ENCODE results near the gene NPM1. TPM values are rescaled to one million over a fixed set of nuclear protein-coding genes. Genes with fewer than 3 reads are reported as not detected.
"Not testable (repeated sequence)": the region's sequence is repeated elsewhere in the genome, so short reads cannot be mapped to it uniquely, and the experiment has no call there.

NPM1 gene
- total RNA-seq, 3 donors from 2014 or later: 404 to 623 (median 596) TPM

DNA sequence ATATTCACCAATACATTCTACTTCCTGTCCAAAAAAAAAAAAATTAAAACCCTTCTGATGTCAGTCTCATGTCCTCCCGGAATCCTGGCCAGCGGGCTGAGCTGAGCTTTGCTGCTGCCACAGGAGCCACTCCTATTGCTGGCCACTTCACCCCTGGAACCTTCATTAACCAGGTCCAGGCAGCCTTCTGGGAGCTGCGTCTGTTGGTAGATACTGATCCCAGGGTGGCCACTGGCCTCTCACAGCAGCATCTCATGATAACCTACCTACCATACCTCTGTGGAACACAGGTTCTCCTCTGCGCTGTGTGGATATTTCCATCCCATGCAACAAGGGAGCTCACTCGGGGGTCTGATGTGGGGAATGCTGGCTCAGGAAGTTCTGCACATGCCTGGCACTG lies 21.0 kb upstream of the NPM1 start:
- H3K9me3 ChIP-seq: no peaks in the 10 kb centered on the region
- ATAC-seq (no peak), DNase-seq (no peak)
- H3K4me3 ChIP-seq: no peak overlapping the region
- intact Hi-C loops (cut with DNase I, micrococcal nuclease): no loop called here
- no peaks in the 10 kb centered on the region for H3K4me1 ChIP-seq (ENCODE audit: low read depth)
- no peaks in the 10 kb centered on the region for H3K36me3 ChIP-seq (ENCODE audit: low read depth)
- TF ChIP-seq, protein P1, sequence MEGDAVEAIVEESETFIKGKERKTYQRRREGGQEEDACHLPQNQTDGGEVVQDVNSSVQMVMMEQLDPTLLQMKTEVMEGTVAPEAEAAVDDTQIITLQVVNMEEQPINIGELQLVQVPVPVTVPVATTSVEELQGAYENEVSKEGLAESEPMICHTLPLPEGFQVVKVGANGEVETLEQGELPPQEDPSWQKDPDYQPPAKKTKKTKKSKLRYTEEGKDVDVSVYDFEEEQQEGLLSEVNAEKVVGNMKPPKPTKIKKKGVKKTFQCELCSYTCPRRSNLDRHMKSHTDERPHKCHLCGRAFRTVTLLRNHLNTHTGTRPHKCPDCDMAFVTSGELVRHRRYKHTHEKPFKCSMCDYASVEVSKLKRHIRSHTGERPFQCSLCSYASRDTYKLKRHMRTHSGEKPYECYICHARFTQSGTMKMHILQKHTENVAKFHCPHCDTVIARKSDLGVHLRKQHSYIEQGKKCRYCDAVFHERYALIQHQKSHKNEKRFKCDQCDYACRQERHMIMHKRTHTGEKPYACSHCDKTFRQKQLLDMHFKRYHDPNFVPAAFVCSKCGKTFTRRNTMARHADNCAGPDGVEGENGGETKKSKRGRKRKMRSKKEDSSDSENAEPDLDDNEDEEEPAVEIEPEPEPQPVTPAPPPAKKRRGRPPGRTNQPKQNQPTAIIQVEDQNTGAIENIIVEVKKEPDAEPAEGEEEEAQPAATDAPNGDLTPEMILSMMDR (IDR thresholded peaks at IDR 0.05): no peak

DNA sequence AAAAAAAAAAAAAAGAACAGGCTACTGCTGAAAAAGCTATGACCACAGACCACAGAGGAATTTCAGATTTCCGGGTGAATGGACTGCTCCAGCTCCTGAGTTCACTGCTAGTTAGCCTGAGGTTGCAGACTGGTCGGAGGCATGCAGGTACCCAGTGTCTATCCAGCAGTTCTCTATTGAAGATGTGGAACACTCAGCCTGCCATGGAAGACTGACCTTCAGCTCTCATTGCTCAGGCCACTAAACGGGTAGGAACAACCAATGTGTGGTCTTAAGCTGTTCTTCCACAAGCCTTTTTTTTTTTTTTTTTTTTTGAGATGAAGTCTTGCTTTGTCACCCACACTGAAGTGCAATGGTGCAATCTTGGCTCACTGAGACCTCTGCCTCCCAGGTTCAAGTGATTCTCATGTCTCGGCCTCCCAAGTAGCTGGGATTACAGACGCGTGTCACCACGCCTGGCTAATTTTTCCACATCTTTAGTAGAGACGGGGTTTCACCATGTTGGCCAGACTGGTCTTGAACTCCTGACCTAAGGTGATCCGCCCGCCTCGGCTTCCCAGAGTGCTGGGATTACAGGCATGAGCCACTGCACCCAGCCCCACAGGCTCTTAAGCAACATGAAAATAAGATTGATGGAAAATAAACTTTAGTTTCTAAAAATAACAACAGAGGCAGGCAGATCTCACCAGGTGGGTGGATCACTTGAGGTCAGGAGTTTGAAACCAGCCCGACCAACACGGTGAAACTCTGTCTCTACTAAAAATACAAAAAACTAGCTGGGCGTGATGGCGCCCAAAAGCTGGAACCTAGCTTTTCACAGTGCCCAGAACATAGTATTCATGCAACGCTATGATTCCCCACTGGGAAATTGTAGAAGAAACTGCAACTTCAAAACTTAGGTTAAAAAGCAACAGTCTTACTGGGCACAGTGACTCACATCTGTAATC lies 20.0 kb upstream of the NPM1 start:
- DNase-seq: no peak
- TF ChIP-seq, protein P1 (IDR thresholded peaks at IDR 0.05): no peak
- no peak for ATAC-seq
- H3K36me3 ChIP-seq (ENCODE audit: low read depth): no peaks in the 10 kb centered on the region
- H3K9me3 ChIP-seq: no peaks in the 10 kb centered on the region
- intact Hi-C loops (cut with DNase I, micrococcal nuclease): no loop called here
- no peak overlapping the region for H3K4me3 ChIP-seq
- no peaks in the 10 kb centered on the region for H3K4me1 ChIP-seq (ENCODE audit: low read depth)

DNA sequence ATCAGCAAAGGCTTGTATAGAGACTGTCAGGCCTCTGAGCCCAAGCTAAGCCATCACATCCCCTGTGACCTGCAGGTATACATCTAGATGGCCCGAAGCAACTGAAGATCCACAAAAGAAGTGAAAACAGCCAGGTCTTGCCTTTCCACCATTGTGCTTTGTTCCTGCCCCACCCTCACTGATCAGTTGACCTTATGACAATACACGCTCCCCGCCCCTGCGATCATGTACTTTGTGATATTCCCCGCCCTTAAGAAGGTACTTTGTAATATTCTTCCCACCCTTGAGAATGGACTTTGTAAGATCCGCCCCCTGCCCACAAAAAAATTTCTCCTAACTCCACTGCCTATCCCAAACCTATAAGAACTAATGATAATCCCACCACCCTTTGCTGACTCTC lies 18.6 kb upstream of the NPM1 start:
- DNase-seq: peak in 2 of 3 donors; percentile 31 to 42
- ATAC-seq: peak; percentile 56
- no peaks in the 10 kb centered on the region for H3K36me3 ChIP-seq (ENCODE audit: low read depth)
- no peaks in the 10 kb centered on the region for H3K9me3 ChIP-seq
- TF ChIP-seq, protein P1 (IDR thresholded peaks at IDR 0.05): no peak
- H3K4me3 ChIP-seq: no peak overlapping the region
- H3K4me1 ChIP-seq (ENCODE audit: low read depth): no peaks in the 10 kb centered on the region
- intact Hi-C loops (cut with DNase I, micrococcal nuclease): no loop called here

DNA sequence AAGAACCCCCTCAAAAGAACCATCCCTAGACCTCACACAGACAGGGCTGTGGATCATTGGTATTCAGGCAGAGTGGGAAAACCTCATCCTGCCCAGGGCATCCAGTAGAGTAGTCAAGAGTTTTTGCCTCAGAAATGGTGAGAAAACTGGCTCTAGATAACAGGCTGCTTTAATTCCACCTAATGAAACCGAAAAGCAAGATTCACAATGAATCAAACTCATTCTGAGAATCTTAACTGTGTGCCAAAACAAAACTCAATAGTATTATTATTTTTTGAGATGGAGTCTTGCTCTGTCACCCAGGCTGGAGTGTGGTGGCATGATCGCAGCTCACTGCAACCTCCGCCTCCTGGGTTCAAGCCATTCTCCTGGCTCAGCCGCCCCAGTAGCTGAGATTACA lies 17.8 kb upstream of the NPM1 start:
- intact Hi-C loops (cut with DNase I, micrococcal nuclease): no loop called here
- ATAC-seq: no peak
- Histone ChIP-seq H3K9me3 (no peaks in the 10 kb centered on the region), H3K4me3 (no peak overlapping the region), H3K4me1 (ENCODE audit: low read depth) (no peaks in the 10 kb centered on the region), H3K36me3 (ENCODE audit: low read depth) (no peaks in the 10 kb centered on the region)
- no peak for DNase-seq
- TF ChIP-seq, protein P1 (IDR thresholded peaks at IDR 0.05): no peak

DNA sequence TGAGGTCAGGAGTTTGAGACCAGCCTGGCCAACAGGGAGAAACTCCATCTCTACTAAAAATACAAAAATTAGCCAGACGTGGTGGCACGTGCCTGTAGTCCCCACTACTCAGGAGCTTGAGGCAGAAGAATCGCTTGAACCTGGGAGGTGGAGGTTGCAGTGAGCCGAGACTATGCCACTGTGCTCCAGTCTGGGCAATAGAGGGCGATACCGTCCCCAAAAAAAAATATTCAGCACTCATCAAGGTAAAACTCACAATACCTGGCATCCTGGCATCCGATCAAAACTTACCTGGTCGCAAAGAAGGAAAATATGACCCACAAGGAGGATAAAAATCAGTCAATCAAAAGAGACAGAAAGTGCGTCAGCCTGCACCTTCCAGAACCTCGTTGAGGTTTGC lies 16.8 kb upstream of the NPM1 start:
- H3K4me1 ChIP-seq (ENCODE audit: low read depth); H3K9me3 ChIP-seq; H3K4me3 ChIP-seq; ATAC-seq; intact Hi-C loops (cut with DNase I, micrococcal nuclease); DNase-seq; H3K36me3 ChIP-seq (ENCODE audit: low read depth): not testable (repeated sequence)

DNA sequence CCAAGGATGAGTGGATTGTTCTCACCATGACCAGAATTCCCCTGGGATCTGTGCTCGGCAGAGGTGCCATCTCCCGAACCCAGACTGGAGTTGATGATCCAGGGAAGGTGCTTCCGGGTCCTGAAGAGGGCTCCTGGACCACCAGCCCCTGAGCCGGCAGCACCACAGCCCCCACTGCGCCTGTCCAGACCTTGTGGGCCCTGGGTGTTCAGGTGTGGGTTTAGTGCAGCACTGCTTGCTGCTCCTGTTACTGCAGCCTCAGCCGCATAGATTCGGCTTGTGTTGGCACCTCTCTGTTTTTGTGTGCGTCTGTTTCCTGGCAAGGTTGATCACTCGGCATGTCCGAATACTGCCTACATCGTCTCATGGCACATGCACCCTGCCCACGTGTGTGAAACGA lies 16.3 kb upstream of the NPM1 start:
- DNase-seq: no peak
- Histone ChIP-seq H3K4me1 (ENCODE audit: low read depth) (no peaks in the 10 kb centered on the region), H3K9me3 (no peaks in the 10 kb centered on the region), H3K36me3 (ENCODE audit: low read depth) (no peaks in the 10 kb centered on the region), H3K4me3 (no peak overlapping the region)
- intact Hi-C loops (cut with DNase I, micrococcal nuclease): no loop called here
- TF ChIP-seq, protein P1 (IDR thresholded peaks at IDR 0.05): no peak
- ATAC-seq: no peak

Data from mucosa of descending colon (tissue), 3 donors.